A549 treated with AZD2906 at 1 μM for 4 hours (cell line): ENCODE results near the gene EPB41. TPM values are rescaled to one million over a fixed set of nuclear protein-coding genes. Genes with fewer than 3 reads are reported as not detected.

Experiments used
- total RNA-seq: library from RNA; stranded (reverse); fragments of 200-300 nt; extraction: Qiagen RNA extraction; gene quantifications from 5 replicates; pipeline ENCODE4 v1.2.3, GENCODE V29; 2022

The EPB41 gene
- 3.4 to 6.7 TPM (median 4.1 TPM) in 5 replicates for total RNA-seq

GRCh38 chr1:28914228-28915030 is at the start of gene EPB41:
Gene EPB41 (plus strand): TSS chr1:28914569. CDS start chr1:28987438, 72,869 bp downstream.

GRCh38 chr1:29123887-29124365 is 209.6 kb downstream of the EPB41 start, which contains the start of gene TMEM200B:
Gene TMEM200B (minus strand): TSS chr1:29123903. CDS start chr1:29121828, 2,075 bp downstream.

Other genes with a start within 250 kb of the EPB41 start
- 5.1 to 6.7 TPM (median 5.6 TPM) in 5 replicates for gene GMEB1, start 245.8 kb upstream of the EPB41 start, total RNA-seq
- 52.5 to 58.9 TPM (median 54.2 TPM) in 5 replicates for gene YTHDF2, start 177.6 kb upstream of the EPB41 start, total RNA-seq
- 0.01 to 0.07 TPM (median 0.02 TPM) in 5 replicates for gene OPRD1, start 102.4 kb upstream of the EPB41 start, total RNA-seq
- 0.07 to 0.20 TPM (median 0.10 TPM) in 5 replicates for gene TMEM200B, start 209.3 kb downstream of the EPB41 start, total RNA-seq